AML-193 (cell line): ENCODE data around the gene DPF3.

Experiments used
- DNase-seq, 2 experiments: peaks; one replicate each; lab custom pipeline; 2025; lab: John Stamatoyannopoulos, UW

DPF3 gene

GRCh38 chr14:72715215-72715849, 178.6 kb downstream of the DPF3 start:
- no peak for DNase-seq

GRCh38 chr14:72714871-72715214, 179.1 kb downstream of the DPF3 start:
- DNase-seq = no peak

- DNase-seq = peak in 1 of 2 experiments; percentile 10
Observed at GRCh38 chr14:72714094-72714493, 179.8 kb downstream of the DPF3 start.

DNA sequence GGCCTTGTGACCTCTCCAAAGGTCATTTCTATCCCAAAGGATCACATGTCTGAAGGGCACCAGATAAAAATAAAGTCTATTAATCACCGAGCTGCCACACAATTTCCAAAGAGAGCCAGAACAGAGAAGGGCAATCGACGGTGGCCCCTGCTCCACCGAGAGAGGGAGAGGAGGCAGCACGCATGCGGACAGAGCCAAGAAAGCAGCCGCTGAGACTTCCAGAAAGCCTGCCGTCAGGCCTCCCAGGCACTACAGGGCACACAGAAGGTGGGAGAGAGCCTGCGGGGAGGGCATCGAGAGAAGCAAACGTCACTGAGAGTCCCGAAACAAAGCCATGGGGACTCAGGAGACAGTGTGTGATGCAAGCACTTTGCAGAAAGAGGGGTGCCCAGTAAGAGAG, 182.0 kb downstream of the DPF3 start:
- DNase-seq = no peak

GRCh38 chr14:72709916-72710611, 183.8 kb downstream of the DPF3 start:
- no peak for DNase-seq

DNA sequence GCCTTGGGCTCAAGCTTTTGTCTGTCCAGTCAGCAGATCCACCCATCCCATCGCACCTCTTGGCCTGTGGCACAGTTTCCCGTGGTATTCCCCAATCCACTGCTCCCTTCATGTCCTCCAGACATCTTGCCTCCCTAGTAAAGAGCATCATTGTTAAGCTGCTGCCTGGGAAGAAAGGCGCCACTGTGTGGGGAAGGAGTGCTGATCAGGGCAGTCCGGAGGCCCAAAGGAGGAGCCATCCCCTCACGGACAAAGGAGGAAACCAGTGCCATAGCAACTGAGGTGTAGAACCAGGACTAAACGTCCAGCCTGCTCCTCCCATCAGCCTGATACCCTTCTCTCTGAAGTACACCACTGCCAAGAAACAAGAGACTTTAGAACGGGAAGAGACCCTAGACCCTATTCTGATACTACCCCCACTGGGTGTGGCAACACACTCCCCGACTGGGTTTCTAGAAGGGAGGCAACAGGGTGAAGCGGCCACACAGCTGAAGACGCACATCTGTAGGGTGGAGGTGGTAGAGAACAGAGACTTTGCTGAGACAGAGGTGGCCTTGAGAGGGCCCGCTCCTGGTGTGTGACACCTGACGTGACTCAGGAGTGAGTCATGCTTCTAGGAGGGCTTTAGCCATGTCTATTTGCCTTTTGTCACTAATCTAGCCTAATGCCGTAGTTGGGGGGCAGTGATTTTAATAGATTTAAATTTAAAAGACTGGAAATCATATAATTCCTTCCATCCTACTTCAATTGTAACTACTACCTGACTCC, 185.0 kb downstream of the DPF3 start:
- DNase-seq = no peak

DNA sequence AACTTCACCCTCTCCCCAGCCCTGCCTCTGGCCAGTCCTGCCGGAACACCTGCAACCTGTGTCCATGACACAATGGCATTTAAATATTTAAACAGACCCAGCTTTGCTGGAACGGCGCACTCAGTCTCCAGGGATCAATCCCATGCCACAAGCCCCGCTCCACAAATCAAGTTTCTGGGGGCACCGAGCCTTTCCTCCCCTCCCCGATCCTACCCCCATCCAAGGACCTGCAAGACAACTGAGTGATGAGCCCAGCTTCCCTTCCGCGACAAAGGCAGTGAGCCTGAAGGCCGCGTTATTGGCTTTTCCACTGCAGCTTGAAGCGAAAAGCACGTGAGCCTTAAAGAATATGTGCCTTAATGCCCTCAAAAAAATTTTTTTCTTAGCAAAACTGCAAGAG, 185.7 kb downstream of the DPF3 start:
- DNase-seq = no peak

DNA sequence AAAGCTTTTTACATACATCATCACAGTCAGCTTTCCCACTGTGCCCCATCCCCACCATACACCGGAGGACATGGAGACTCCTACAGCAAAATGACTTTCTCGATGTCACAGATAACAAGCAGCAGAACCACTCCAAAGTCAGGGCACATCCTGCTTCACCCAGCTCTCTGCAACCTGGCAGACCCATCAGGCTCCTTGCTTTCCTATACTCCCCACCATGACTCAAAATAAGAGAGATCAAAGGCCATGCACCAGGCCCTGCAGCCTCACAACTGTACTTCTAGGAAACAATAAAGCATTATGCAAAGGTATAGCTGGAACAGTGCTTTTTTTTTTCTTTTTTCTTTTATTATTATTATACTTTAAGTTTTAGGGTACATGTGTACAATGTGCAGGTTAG, 187.4 kb downstream of the DPF3 start:
- DNase-seq = no peak

DNA sequence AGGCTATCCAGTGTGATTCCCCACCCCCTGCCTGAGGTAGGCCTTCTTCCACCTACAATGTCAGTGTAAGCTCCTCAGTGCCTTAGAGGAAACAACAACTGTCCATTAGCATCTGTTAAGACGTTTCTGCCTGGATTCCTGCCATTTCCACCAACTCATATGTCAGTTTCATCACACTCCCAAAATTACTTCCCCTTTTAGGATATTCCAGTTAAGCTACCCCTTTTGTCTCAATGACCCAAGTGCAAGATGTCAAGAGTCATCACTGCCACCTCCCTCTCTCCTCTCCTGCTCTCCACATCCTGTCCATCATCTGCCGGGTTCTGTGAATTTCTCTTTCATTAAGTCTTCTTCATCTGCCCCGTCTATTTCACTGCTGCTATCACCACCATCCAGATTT, 189.4 kb downstream of the DPF3 start:
- peak; percentile 95 to 96 for DNase-seq

DNA sequence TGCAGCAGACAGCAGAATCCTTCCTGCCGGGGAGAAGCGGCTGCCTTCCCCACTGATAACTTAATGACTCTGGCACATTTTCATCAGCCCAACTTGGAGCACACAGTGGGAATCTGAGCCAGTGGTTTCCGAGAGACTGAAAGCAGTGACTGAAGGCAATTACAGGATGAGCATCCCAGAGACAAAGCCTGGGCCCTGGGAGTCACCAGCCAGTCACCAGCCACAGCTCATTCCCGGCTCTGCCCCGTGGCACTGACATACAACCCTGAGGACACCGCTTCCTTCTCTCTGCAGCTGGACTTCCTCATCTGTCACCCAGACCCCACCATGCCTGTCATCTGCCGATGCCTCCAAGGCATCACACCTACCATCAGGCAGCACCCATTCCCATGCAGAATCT, 192.3 kb downstream of the DPF3 start:
- DNase-seq = no peak

- DNase-seq = no peak
Observed at GRCh38 chr14:72701237-72701565, 192.7 kb downstream of the DPF3 start.

DNA sequence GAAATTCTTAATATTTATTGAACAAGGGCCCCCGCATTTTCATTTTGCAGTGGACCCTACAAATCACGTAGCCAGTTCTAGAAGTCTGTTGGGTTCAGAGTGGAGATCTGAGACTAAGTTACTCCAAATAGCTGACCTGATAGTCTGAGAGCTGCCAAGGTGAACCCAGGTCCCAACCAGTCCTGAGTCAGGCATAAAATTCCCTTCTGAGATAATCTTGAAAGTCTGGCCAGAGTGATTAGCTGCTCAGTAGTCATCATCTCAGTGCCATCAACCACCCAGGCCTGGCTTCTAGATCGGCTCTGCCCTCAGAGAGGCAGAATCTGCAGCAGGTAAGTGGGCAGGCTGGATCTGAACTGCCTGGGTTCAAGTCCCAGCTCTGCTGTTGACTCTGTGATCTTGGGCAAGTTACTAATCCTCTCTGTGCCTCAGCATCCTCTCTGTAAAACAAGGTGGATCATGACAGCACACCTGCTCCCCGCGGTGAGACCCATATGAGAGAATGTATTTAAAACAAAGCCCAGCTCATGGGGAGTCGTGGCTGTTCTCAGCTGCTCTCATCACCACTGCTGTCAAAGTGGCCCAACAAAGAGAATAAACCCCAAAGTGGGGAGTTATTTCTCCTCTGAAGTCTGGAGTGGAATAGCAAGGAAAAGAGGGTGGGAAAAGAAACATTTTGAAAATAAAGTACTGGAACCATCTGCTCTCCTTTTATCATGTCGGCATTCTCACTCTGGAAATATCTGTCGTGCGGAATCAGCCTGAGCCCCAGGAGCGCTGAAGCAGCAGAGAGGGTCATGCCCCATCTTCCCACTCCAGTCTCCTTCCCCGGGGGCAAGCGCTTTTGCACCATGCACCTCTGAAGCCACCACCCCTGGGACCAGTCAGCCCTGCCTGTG, 193.3 kb downstream of the DPF3 start:
- DNase-seq = no peak

DNA sequence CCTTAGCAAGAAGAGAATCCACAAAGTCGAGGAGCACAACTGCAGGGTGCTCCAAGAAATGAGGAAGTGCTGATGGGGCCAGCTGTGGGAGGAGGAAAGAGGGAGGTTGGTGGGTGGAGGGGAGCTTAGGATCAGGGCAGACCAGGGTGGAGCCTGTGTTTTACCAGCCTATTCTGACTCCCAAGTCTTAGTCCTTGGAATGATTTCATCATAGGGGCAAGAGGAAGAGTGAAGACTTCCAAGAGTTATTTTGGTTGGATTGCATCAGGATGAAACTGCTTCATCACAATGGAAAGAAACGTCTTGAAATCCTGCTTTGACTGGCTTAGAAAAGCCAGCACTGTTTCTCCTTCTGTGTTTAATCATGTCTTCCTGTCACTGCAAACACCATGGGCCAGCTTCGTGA, 194.0 kb downstream of the DPF3 start:
- DNase-seq = peak; percentile 81 to 85

GRCh38 chr14:72699443-72699842, 194.5 kb downstream of the DPF3 start:
- DNase-seq = no peak

DNA sequence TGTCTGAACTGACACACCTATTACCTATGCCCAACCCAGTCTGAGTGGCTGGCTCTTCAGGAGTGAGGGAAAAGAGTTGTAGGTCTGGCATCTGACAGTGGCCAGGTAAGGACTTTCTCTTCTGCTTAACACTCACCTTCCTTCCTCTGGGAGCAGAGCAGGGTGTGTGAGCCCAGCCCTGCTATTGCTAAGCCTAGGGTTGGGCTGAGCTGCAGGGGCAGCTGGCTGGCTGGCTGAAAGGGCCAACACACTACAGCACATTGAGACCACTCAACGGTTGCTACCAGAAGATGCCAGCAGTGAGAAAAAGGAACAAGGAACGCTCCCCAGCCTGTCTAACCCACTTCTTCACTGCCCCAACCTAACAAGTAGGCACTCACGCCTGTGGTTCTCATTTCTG, 201.2 kb downstream of the DPF3 start:
- no peak for DNase-seq

DNA sequence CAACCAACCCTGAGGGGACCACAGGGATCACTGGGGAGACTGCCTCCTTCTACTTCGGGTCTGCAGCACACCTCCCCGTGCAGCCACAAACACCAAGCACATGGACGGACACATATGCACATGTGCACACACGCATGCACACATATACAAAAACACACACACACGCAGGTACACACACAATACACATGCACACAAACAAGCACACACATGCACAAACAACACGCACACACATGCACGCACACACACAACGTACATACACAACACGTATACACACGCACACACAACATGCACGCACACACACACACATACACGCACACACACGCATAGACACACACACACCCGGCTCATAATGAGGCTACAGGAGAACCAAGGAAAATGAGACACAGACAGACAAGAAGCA, 203.6 kb downstream of the DPF3 start:
- no peak for DNase-seq

GRCh38 chr14:72688990-72689671, 204.8 kb downstream of the DPF3 start:
- DNase-seq = no peak

DNA sequence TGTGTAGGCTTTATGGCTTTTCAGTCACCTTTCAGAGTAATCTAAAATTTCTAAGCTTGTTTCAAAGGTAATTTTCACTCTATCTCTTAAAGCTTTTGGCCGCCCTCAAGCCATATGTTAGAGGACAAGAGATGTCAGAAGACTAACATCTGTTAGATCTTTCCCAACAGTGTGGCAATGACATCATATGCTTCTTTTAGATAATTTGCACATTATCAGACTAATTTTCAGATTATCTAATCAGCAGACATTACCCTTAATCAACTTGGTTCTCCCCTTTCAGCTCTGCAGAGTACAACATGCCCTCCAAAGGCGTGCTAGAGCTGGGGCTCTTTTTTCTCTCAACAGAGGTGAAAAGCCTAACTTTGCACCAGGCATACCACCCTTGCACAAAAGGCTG, 207.1 kb downstream of the DPF3 start:
- no peak for DNase-seq

DNA sequence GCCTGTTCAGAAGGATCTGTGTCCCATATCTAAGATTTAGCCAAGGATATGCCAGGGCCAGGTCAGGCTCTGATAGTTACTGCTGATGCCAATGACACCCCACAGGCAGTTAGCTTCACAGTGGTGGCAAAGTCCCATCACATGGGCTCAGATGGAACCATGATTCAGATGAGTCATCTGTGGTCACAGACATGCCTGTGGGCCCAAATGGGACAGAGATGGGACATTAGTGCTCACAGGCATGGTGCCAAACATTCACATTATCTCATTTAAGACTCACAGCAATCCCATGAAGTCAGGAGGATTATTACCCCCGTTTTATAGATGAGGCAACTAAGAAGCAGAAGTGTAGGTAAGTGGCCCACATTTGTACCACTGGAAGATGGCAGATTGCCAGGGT, 207.8 kb downstream of the DPF3 start:
- DNase-seq = no peak

DNA sequence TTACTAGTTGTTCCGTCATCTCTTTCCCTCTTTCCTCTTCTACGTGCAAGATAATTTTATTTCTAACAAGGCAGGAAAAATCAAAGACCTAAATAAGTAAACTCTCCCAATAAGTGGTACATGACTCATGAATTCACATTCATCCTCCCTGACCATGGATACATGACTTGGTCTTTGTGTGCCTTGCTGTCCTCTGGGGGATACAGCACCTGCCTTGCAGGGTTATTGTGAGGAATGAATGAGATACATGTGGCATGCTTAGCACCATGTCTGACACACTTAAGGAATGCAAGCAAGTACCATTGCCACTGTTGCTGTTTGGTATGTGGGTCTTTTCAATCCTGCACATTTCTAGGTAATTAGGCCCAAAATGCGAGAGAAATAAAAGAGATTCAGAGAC, 208.4 kb downstream of the DPF3 start:
- no peak for DNase-seq

GRCh38 chr14:72683787-72684186, 210.1 kb downstream of the DPF3 start:
- DNase-seq = no peak

DNA sequence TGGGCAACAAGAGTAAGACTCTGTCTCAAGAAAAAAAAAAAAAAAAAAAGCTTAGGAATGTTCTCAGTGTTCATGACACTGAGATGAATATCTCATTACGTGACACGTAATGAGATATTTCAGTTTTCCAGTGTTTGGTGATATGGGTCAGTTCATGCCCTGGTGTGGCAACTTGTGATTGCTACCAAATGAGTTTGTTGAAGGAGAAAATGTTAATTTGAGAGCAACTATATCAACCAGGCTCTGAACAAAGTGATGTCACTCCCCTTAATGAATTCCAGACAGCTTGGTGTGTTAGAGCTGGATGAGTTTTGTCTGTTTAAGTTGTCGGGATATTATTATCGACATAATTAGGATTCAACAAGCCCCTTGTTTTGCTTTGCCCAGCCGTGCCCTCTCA, 211.7 kb downstream of the DPF3 start:
- DNase-seq = no peak
